Measurements from ENCODE around the gene MSLN. TPM values are rescaled to one million over a fixed set of nuclear protein-coding genes. Genes with fewer than 3 reads are reported as not detected.

The MSLN gene
- total RNA-seq, 1 experiment from 2014 or later, result not detected

GRCh38 chr16:733382-734207, 26.9 kb upstream of the MSLN start:
- POLR2A ChIA-PET (ENCODE audit: low non-redundant PET), result no interaction called here
- Histone ChIP-seq H3K9me3 (ENCODE audit: low read depth, low read length, poor library complexity, severe bottlenecking) (no peaks in the 10 kb centered on the region), H3K27ac (ENCODE audit: low read depth, low read length, poor library complexity, severe bottlenecking) (no peak overlapping the region), H3K27me3 (replicated peaks; ENCODE audit: insufficient read depth, low read depth, low read length, poor library complexity) (no peaks in the 10 kb centered on the region), H3K4me1 (ENCODE audit: insufficient read depth, low read length, poor library complexity, severe bottlenecking) (peaks cover under 1% of the 10 kb centered on the region), H3K36me3 (ENCODE audit: insufficient read depth, low read length, poor library complexity, severe bottlenecking) (peaks cover 18% of the 10 kb centered on the region), H3K4me3 (ENCODE audit: low read depth, low read length, poor library complexity, severe bottlenecking) (no peak overlapping the region)
- BruUV-seq (replicated peaks), result no TSS peak
- DNase-seq (ENCODE audit: low spot score), result no peak
- TF ChIP-seq EZH2 (IDR thresholded peaks at IDR 0.05; ENCODE audit: borderline replicate concordance, low read depth, low read length, poor library complexity, severe bottlenecking), result no peak
- TF ChIP-seq CTCF (conservative IDR thresholded peaks at IDR 0.05; ENCODE audit: low read depth, low read length), result no peak
- intact Hi-C loops (cut with micrococcal nuclease; ENCODE audit: unreplicated experiment), result no loop called here
- CTCF ChIA-PET, result no interaction called here

- H3K4me1 ChIP-seq (ENCODE audit: insufficient read depth, low read length, poor library complexity, severe bottlenecking), result no peaks in the 10 kb centered on the region
- ChIA-PET POLR2A (ENCODE audit: low non-redundant PET) (no interaction called here), CTCF (no interaction called here)
- no TSS peak for BruUV-seq (replicated peaks)
- peaks cover 18% of the 10 kb centered on the region for H3K36me3 ChIP-seq (ENCODE audit: insufficient read depth, low read length, poor library complexity, severe bottlenecking)
- H3K4me3 ChIP-seq (ENCODE audit: low read depth, low read length, poor library complexity, severe bottlenecking), result no peak overlapping the region
- no peak overlapping the region for H3K27ac ChIP-seq (ENCODE audit: low read depth, low read length, poor library complexity, severe bottlenecking)
- intact Hi-C loops (cut with micrococcal nuclease; ENCODE audit: unreplicated experiment), result no loop called here
- TF ChIP-seq CTCF (conservative IDR thresholded peaks at IDR 0.05; ENCODE audit: low read depth, low read length), result no peak
- no peak for TF ChIP-seq EZH2 (IDR thresholded peaks at IDR 0.05; ENCODE audit: borderline replicate concordance, low read depth, low read length, poor library complexity, severe bottlenecking)
- no peaks in the 10 kb centered on the region for H3K27me3 ChIP-seq (replicated peaks; ENCODE audit: insufficient read depth, low read depth, low read length, poor library complexity)
- no peak for DNase-seq (ENCODE audit: low spot score)
- H3K9me3 ChIP-seq (ENCODE audit: low read depth, low read length, poor library complexity, severe bottlenecking), result no peaks in the 10 kb centered on the region
Measured at GRCh38 chr16:734208-734980, 26.1 kb upstream of the MSLN start.

- TF ChIP-seq CTCF (conservative IDR thresholded peaks at IDR 0.05; ENCODE audit: low read depth, low read length) (no peak), EZH2 (IDR thresholded peaks at IDR 0.05; ENCODE audit: borderline replicate concordance, low read depth, low read length, poor library complexity, severe bottlenecking) (no peak)
- peaks cover 18% of the 10 kb centered on the region for H3K36me3 ChIP-seq (ENCODE audit: insufficient read depth, low read length, poor library complexity, severe bottlenecking)
- CTCF ChIA-PET, result no interaction called here
- no peak overlapping the region for H3K27ac ChIP-seq (ENCODE audit: low read depth, low read length, poor library complexity, severe bottlenecking)
- H3K9me3 ChIP-seq (ENCODE audit: low read depth, low read length, poor library complexity, severe bottlenecking), result no peaks in the 10 kb centered on the region
- DNase-seq (ENCODE audit: low spot score), result no peak
- no peaks in the 10 kb centered on the region for H3K27me3 ChIP-seq (replicated peaks; ENCODE audit: insufficient read depth, low read depth, low read length, poor library complexity)
- POLR2A ChIA-PET (ENCODE audit: low non-redundant PET), result no interaction called here
- peaks cover 5% of the 10 kb centered on the region for H3K4me1 ChIP-seq (ENCODE audit: insufficient read depth, low read length, poor library complexity, severe bottlenecking)
- no TSS peak for BruUV-seq (replicated peaks)
- intact Hi-C loops (cut with micrococcal nuclease; ENCODE audit: unreplicated experiment), result no loop called here
- no peak overlapping the region for H3K4me3 ChIP-seq (ENCODE audit: low read depth, low read length, poor library complexity, severe bottlenecking)
Measured at GRCh38 chr16:734981-735881, 25.3 kb upstream of the MSLN start.

Data from A673 (cell line).